Keratinocyte (primary cell): Measurements from ENCODE around the gene FBXO42. TPM values are rescaled to one million over a fixed set of nuclear protein-coding genes. Genes with fewer than 3 reads are reported as not detected.
A peak's percentile ranks its signal among the peaks of the same experiment; 100 is the strongest.

Experiments used
- DNase-seq: peaks from one replicate; pipeline ENCODE4 v3.0.0-alpha.2; 2011; ENCODE audit warnings: low read depth, missing footprints, low spot score
- FAIRE-seq: peaks from 2 replicates; lab custom pipeline; 2011; peaks lifted over from hg19 to GRCh38; lab: Jason Lieb, UNC
- H2AFZ ChIP-seq: 2 replicates; pipeline ENCODE4 v1.6.0; 2012; ENCODE audit warnings: low read length, control low read depth, inconsistent platforms; ENCODE audit not compliant: control insufficient read depth
- H3K27ac ChIP-seq: 2 replicates; pipeline ENCODE4 v1.5.1; 2011; ENCODE audit warnings: low read length; ENCODE audit not compliant: control insufficient read depth, insufficient read depth
- H3K27me3 ChIP-seq: 3 replicates; pipeline ENCODE4 v1.6.0; 2011; ENCODE audit warnings: low read length; ENCODE audit not compliant: control insufficient read depth, insufficient read depth; ENCODE audit errors: extremely low read depth
- H3K36me3 ChIP-seq, 2 experiments: 2 replicates in 1 of 2; 3 replicates in 1 of 2; pipeline ENCODE4 v1.5.1; 2011; ENCODE audit warnings: low read length in 2 of 2, mild to moderate bottlenecking in 1 of 2; ENCODE audit not compliant: control insufficient read depth in 2 of 2, insufficient read depth in 2 of 2; ENCODE audit errors: extremely low read depth in 1 of 2
- H3K4me1 ChIP-seq: 3 replicates; pipeline ENCODE4 v1.5.1; 2011; ENCODE audit warnings: low read length; ENCODE audit not compliant: control insufficient read depth, insufficient read depth; ENCODE audit errors: extremely low read depth
- H3K4me2 ChIP-seq: 3 replicates; pipeline ENCODE4 v1.6.0; 2011; ENCODE audit warnings: low read depth, low read length; ENCODE audit not compliant: control insufficient read depth, insufficient read depth; ENCODE audit errors: extremely low read depth
- H3K4me3 ChIP-seq, 3 experiments: fragments of 200-600 bp in 1 of 3; sonication (generic) in 1 of 3; 2 replicates in 2 of 3; 3 replicates in 1 of 3; pipeline ENCODE4 v1.5.1; 2011 to 2016; ENCODE audit warnings: low read length in 3 of 3, mild to moderate bottlenecking in 3 of 3, control low read depth in 2 of 3, inconsistent platforms in 1 of 3, low read depth in 1 of 3, mixed read lengths in 1 of 3, mixed run types in 1 of 3, moderate library complexity in 1 of 3; ENCODE audit not compliant: control insufficient read depth in 2 of 3, insufficient read depth in 2 of 3; ENCODE audit errors: extremely low read depth in 1 of 3
- H3K79me2 ChIP-seq: 2 replicates; pipeline ENCODE4 v1.6.0; 2012; ENCODE audit warnings: low read length; ENCODE audit not compliant: control insufficient read depth, insufficient read depth
- H3K9ac ChIP-seq: 3 replicates; pipeline ENCODE4 v1.6.0; 2011; ENCODE audit warnings: low read length; ENCODE audit not compliant: control insufficient read depth, insufficient read depth; ENCODE audit errors: extremely low read depth
- H3K9me1 ChIP-seq: 3 replicates; pipeline ENCODE4 v1.6.0; 2011; ENCODE audit warnings: low read length; ENCODE audit not compliant: control insufficient read depth, insufficient read depth; ENCODE audit errors: extremely low read depth
- H3K9me3 ChIP-seq: 2 replicates; pipeline ENCODE4 v1.5.1; 2012; ENCODE audit warnings: low read depth, low read length; ENCODE audit not compliant: control insufficient read depth
- H4K20me1 ChIP-seq: 3 replicates; pipeline ENCODE4 v1.6.0; 2011; ENCODE audit warnings: low read length; ENCODE audit not compliant: control insufficient read depth, insufficient read depth; ENCODE audit errors: extremely low read depth
- CTCF ChIP-seq, 3 experiments: IDR thresholded peaks in 1 of 3; conservative IDR thresholded peaks in 1 of 3; optimal IDR thresholded peaks in 1 of 3; 2 replicates in 2 of 3; 3 replicates in 1 of 3; pipeline versions ENCODE3 to v1.5.1; 2011; ENCODE audit warnings: low read length in 3 of 3, mild to moderate bottlenecking in 3 of 3, moderate library complexity in 2 of 3, control low read depth in 1 of 3, inconsistent platforms in 1 of 3; ENCODE audit not compliant: insufficient read depth in 2 of 3; ENCODE audit errors: extremely low read depth in 1 of 3
- EZH2 ChIP-seq: IDR thresholded peaks from one replicate; pipeline ENCODE4 v1.6.1; 2012; ENCODE audit warnings: inconsistent platforms, mild to moderate bottlenecking, low read length, moderate library complexity
- dilution Hi-C: fragments of 300-500 bp; cut with MboI; formaldehyde crosslinking; loops from one replicate; pipeline ENCODE4 v1.7.0; 2020; ENCODE audit warnings: low sequenced_read_pairs; ENCODE audit not compliant: extremely low pct_ligation_motif_present
- polyA plus RNA-seq, 5 experiments: library from polyadenylated mRNA; depleted of rRNA in 3 of 5; stranded (reverse) in 3 of 5; stranded (forward) in 1 of 5; unstranded in 1 of 5; fragments of >200 nt; gene quantifications; 1 replicate in 1 of 5; 2 replicates in 3 of 5; 3 replicates in 1 of 5; pipeline versions ENCODE4 v1.2.1 to v1.2.3, GENCODE V29; 2011 to 2012; ENCODE audit warnings: missing spikeins in 2 of 5, low read depth in 1 of 5, low replicate concordance in 1 of 5

FBXO42 gene
- polyA plus RNA-seq, 1 donor (not counting 4 experiments of a cell fraction or from before 2014, with no cell fraction given), result 14.1 TPM

- H3K9ac ChIP-seq, result no peak overlapping the region
- no peaks in the 10 kb centered on the region for H3K27me3 ChIP-seq
- no peak for FAIRE-seq
Observed at GRCh38 chr1:16208270-16208987, 143.9 kb downstream of the FBXO42 start.

GRCh38 chr1:16207318-16208269 is 144.7 kb downstream of the FBXO42 start:
- no peak for DNase-seq
- TF ChIP-seq CTCF (optimal IDR thresholded peaks at IDR 0.05 in 1 of 3, IDR thresholded peaks at IDR 0.05 in 1 of 3, conservative IDR thresholded peaks at IDR 0.05 in 1 of 3; ENCODE audit: extremely low read depth in 1 of 3, insufficient read depth in 2 of 3, low read length in 3 of 3) (no peak), EZH2 (no peak)
- Histone ChIP-seq H3K9me3 (no peaks in the 10 kb centered on the region), H3K36me3 (peaks cover 3 to 5% of the 10 kb centered on the region in 2 experiments), H3K9ac (peak overlapping the region; percentile 70), H3K79me2 (no peaks in the 10 kb centered on the region), H4K20me1 (no peaks in the 10 kb centered on the region), H2AFZ (peak overlapping the region; percentile 49), H3K27ac (peak overlapping the region; percentile 62), H3K27me3 (no peaks in the 10 kb centered on the region), H3K4me1 (peaks cover 33% of the 10 kb centered on the region), H3K9me1 (no peaks in the 10 kb centered on the region), H3K4me2 (peak overlapping the region; percentile 56), H3K4me3 (peak overlapping the region; percentile 37 to 72 (median 41))
- FAIRE-seq, result no peak
- dilution Hi-C loops, result no loop called here

More at GRCh38 chr1:16208270-16208987, 143.9 kb downstream of the FBXO42 start:
- dilution Hi-C loops, result no loop called here
- H3K4me3 ChIP-seq, result no peak overlapping the region
- H3K4me2 ChIP-seq, result no peak overlapping the region
- H2AFZ ChIP-seq, result no peak overlapping the region
- H3K79me2 ChIP-seq, result no peaks in the 10 kb centered on the region
- H3K36me3 ChIP-seq, result peaks cover 3% of the 10 kb centered on the region in 2 experiments
- no peak for DNase-seq
- no peaks in the 10 kb centered on the region for H3K9me1 ChIP-seq
- TF ChIP-seq CTCF (optimal IDR thresholded peaks at IDR 0.05 in 1 of 3, IDR thresholded peaks at IDR 0.05 in 1 of 3, conservative IDR thresholded peaks at IDR 0.05 in 1 of 3; ENCODE audit: extremely low read depth in 1 of 3, insufficient read depth in 2 of 3, low read length in 3 of 3) (no peak), EZH2 (no peak)
- peak overlapping the region; percentile 1 for H3K27ac ChIP-seq
- H3K4me1 ChIP-seq, result peaks cover 36% of the 10 kb centered on the region
- no peaks in the 10 kb centered on the region for H4K20me1 ChIP-seq
- H3K9me3 ChIP-seq, result no peaks in the 10 kb centered on the region
